Heart right ventricle (tissue), 16 donors: ENCODE measurements around the gene GALNS. TPM values are rescaled to one million over a fixed set of nuclear protein-coding genes. Genes with fewer than 3 reads are reported as not detected.

Experiments used
- ATAC-seq, 8 donors: fragments of 200-7000 bp; cut with Tn5 transposase; one replicate each; pipeline ENCODE4 v1.9.1; 2020; ENCODE audit warnings: mild to moderate bottlenecking in 8 of 8, moderate library complexity in 8 of 8, moderate number of reproducible peaks in 1 of 8
- DNase-seq, 2 donors: peaks; one replicate each; pipeline ENCODE4 v3.0.0-alpha.2; 2020
- H3K27ac ChIP-seq, 10 donors: fragments of 200-600 bp; sonication (generic) in 2 of 10; one replicate each; pipeline versions ENCODE4 v1.5.0 to v1.8.0; 2020 to 2022; ENCODE audit warnings: mild to moderate bottlenecking in 3 of 10
- H3K27me3 ChIP-seq, 7 donors: fragments of 200-600 bp; one replicate each; pipeline ENCODE4 v1.8.0; 2021 to 2022; ENCODE audit warnings: mild to moderate bottlenecking in 2 of 7
- H3K36me3 ChIP-seq, 9 donors: fragments of 200-600 bp; sonication (generic) in 1 of 9; one replicate each; pipeline versions ENCODE4 v1.5.0 to v1.8.0; 2020 to 2022; ENCODE audit warnings: mild to moderate bottlenecking in 2 of 9
- H3K4me1 ChIP-seq, 9 donors: fragments of 200-600 bp; sonication (generic) in 1 of 9; one replicate each; pipeline versions ENCODE4 v1.5.0 to v1.8.0; 2020 to 2022; ENCODE audit warnings: mild to moderate bottlenecking in 4 of 9
- H3K4me3 ChIP-seq, 10 donors: fragments of 200-600 bp; sonication (generic) in 2 of 10; one replicate each; pipeline versions ENCODE4 v1.5.0 to v1.8.0; 2020 to 2022; ENCODE audit warnings: mild to moderate bottlenecking in 7 of 10, moderate library complexity in 2 of 10
- H3K9me3 ChIP-seq, 11 donors: fragments of 200-600 bp in 10 of 11; sonication (generic) in 2 of 11; one replicate each; pipeline versions ENCODE4 v1.5.0 to v1.8.0; 2013 to 2022; ENCODE audit warnings: mild to moderate bottlenecking in 2 of 11, control low read depth in 1 of 11, moderate library complexity in 1 of 11
- CTCF ChIP-seq, 9 donors: fragments of 200-600 bp; sonication (generic) in 2 of 9; IDR thresholded peaks; one replicate each; pipeline versions ENCODE4 v1.5.0 to v1.8.0; 2021 to 2022; ENCODE audit warnings: antibody characterized with exemption in 9 of 9, mild to moderate bottlenecking in 5 of 9, moderate library complexity in 1 of 9
- WGBS, 2 donors: extraction: QIAGEN DNeasy Blood & Tissue Kit; methylation state at CpG; one replicate each; pipeline ENCODE4 v1.1.7; 2013; ENCODE audit warnings: inconsistent platforms in 1 of 2; 5-methylcytosine and 5-hydroxymethylcytosine counted together
- intact Hi-C, 10 donors: fragments of 100-400 bp; cut with DNase I; formaldehyde crosslinking; loops; one replicate each; pipeline versions ENCODE4 v1.11.1 to v1.14.2; 2022
- polyA plus RNA-seq, 2 donors: library from polyadenylated mRNA; stranded (reverse); fragments of 200-250 nt; gene quantifications; one replicate each; pipeline ENCODE4 v1.2.3, GENCODE V29; 2013
- total RNA-seq, 10 donors: library from RNA; stranded (reverse); fragmentation: NEBNext Ultra II Directional in 3 of 10; extraction: Animal tissue kit (Norgen Biotek cat#: 25700) in 3 of 10; gene quantifications; one replicate each; pipeline versions ENCODE4 v1.2.1 to v1.2.4, GENCODE V29; 2021 to 2023
- donor health status: Arrhythmogenic right ventricular cardiomyopathy.
- donor health status: ischemic (EF 13 %, LVEDD 7.1; RV severe dilation, severe dysfunction).
- donor health status: healthy with polysubstance abuse.
- donor health status: DM: no; HTN: yes; CAD: no.
- donor health status: DM: no; HTN: no; CAD: no.
- donor health status: ischemic (EF 25% LVEDD 6.9; RV normal size, moderate dysfunction).
- donor health status: ischemic (EF 25% LVEDD 5.7; RV mildly dilated, moderate dysfunction).
- donor health status: healthy.
- donor health status: DM: yes; HTN: yes; CAD: no.
- donor health status: Ischemic cardiomyopathy.
- donor health status: ischemic (EF 35%, LVEDD 5.7; RV mildly dilated, moderate dysfunction).
- donor health status: nonischemic (EF 11% LVEDD 7.7; RV severe dilation, severe dysfunction).
- donor health status: DM: yes; HTN: yes; CAD: no.
- donor health status: PGD.
- donor health status: ischemic (EF 29% LVEDD 5.4; RV normal size, mild dysfunction).
- donor health status: nonischemic (EF 23%, LVEDD 6.1; RV moderate dilation, normal function).

Gene GALNS
- total and polyA plus RNA-seq, 12 donors = 11.5 to 18.7 (median 13.8) TPM

- Histone ChIP-seq H3K27me3 (peaks cover 0 to 26% (median 8%) of the 10 kb centered on the region in 7 donors), H3K4me1 (peaks cover 0 to 22% (median 10%) of the 10 kb centered on the region in 9 donors), H3K36me3 (peaks cover 0 to 9% (median 0%) of the 10 kb centered on the region in 9 donors), H3K9me3 (no peaks in the 10 kb centered on the region), H3K27ac (peak overlapping the region in 1 of 10 donors; percentile 47), H3K4me3 (peak overlapping the region in 7 of 10 donors; percentile 21 to 41 (median 38))
- intact Hi-C loops = no loop called here
- DNase-seq (no peak), ATAC-seq (peak in 1 of 8 donors; percentile 14)
- WGBS, 2 donors = 26 to 33% methylated on average over 8 of the region's 8 CpGs
- TF ChIP-seq CTCF (IDR thresholded peaks at IDR 0.05) = no peak
Measured at GRCh38 chr16:88871349-88871702, 14.6 kb upstream of the GALNS start.

- WGBS, 2 donors = 41 to 44% methylated on average over 37 of the region's 37 CpGs
Measured at GRCh38 chr16:88870608-88871348, 14.0 kb upstream of the GALNS start.

GRCh38 chr16:88869673-88869980 lies 12.9 kb upstream of the GALNS start:
- H3K9me3 ChIP-seq = no peaks in the 10 kb centered on the region
- DNase-seq = peak; percentile 60 to 79
- peak overlapping the region in 7 of 10 donors; percentile 19 to 64 (median 52) for H3K27ac ChIP-seq
- intact Hi-C loops = no loop called here
- no peaks in the 10 kb centered on the region for H3K36me3 ChIP-seq
- TF ChIP-seq CTCF (IDR thresholded peaks at IDR 0.05) = no peak
- ATAC-seq = peak; percentile 31 to 92 (median 78)
- H3K4me1 ChIP-seq = peaks cover 0 to 22% (median 10%) of the 10 kb centered on the region in 9 donors
- peaks cover 0 to 26% (median 8%) of the 10 kb centered on the region in 7 donors for H3K27me3 ChIP-seq
- H3K4me3 ChIP-seq = no peak overlapping the region
- 65 to 78% methylated on average over 9 of the region's 9 CpGs for WGBS, 2 donors

More at GRCh38 chr16:88870608-88871348, 14.0 kb upstream of the GALNS start:
- H3K27ac ChIP-seq = peak overlapping the region in 2 of 10 donors; percentile 47 to 52
- no peak for TF ChIP-seq CTCF (IDR thresholded peaks at IDR 0.05)
- peaks cover 0 to 3% (median 0%) of the 10 kb centered on the region in 9 donors for H3K36me3 ChIP-seq
- no peak for DNase-seq
- H3K4me1 ChIP-seq = peaks cover 0 to 22% (median 10%) of the 10 kb centered on the region in 9 donors
- peak overlapping the region in 8 of 10 donors; percentile 5 to 41 (median 35) for H3K4me3 ChIP-seq
- peak in 6 of 8 donors; percentile 13 to 67 (median 24) for ATAC-seq
- intact Hi-C loops = no loop called here
- H3K27me3 ChIP-seq = peaks cover 0 to 26% (median 8%) of the 10 kb centered on the region in 7 donors
- H3K9me3 ChIP-seq = no peaks in the 10 kb centered on the region

- intact Hi-C loops = no loop called here
- ATAC-seq = peak in 2 of 8 donors; percentile 3 to 21
- Histone ChIP-seq H3K27me3 (peaks cover 0 to 26% (median 8%) of the 10 kb centered on the region in 7 donors), H3K4me3 (no peak overlapping the region), H3K36me3 (no peaks in the 10 kb centered on the region), H3K4me1 (peaks cover 0 to 22% (median 10%) of the 10 kb centered on the region in 9 donors), H3K27ac (peak overlapping the region in 2 of 10 donors; percentile 13 to 44), H3K9me3 (no peaks in the 10 kb centered on the region)
- no peak for DNase-seq
- no peak for TF ChIP-seq CTCF (IDR thresholded peaks at IDR 0.05)
- 80% methylated on average over 27 of the region's 27 CpGs for WGBS, 2 donors
Measured at GRCh38 chr16:88868974-88869672, 12.4 kb upstream of the GALNS start.
